ENCODE measurements around the gene DNAJC1.
A peak's percentile ranks its signal among the peaks of the same experiment; 100 is the strongest.

Gene DNAJC1

GRCh38 chr10:22006379-22006884 is 2.9 kb upstream of the DNAJC1 start:
- no peak overlapping the region for H3K27ac ChIP-seq
- TF ChIP-seq, protein P1, sequence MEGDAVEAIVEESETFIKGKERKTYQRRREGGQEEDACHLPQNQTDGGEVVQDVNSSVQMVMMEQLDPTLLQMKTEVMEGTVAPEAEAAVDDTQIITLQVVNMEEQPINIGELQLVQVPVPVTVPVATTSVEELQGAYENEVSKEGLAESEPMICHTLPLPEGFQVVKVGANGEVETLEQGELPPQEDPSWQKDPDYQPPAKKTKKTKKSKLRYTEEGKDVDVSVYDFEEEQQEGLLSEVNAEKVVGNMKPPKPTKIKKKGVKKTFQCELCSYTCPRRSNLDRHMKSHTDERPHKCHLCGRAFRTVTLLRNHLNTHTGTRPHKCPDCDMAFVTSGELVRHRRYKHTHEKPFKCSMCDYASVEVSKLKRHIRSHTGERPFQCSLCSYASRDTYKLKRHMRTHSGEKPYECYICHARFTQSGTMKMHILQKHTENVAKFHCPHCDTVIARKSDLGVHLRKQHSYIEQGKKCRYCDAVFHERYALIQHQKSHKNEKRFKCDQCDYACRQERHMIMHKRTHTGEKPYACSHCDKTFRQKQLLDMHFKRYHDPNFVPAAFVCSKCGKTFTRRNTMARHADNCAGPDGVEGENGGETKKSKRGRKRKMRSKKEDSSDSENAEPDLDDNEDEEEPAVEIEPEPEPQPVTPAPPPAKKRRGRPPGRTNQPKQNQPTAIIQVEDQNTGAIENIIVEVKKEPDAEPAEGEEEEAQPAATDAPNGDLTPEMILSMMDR (conservative IDR thresholded peaks at IDR 0.05; ENCODE audit: low read depth): no peak
- POLR2A ChIA-PET (ENCODE audit: low non-redundant PET): no interaction called here
- CTCF ChIA-PET: no interaction called here
- DNase-seq (ENCODE audit: low spot score): no peak

- ChIA-PET POLR2A (ENCODE audit: low non-redundant PET) (no interaction called here), CTCF (no interaction called here)
- no peak overlapping the region for H3K27ac ChIP-seq
- TF ChIP-seq, protein P1 (conservative IDR thresholded peaks at IDR 0.05; ENCODE audit: low read depth): no peak
- no peak for DNase-seq (ENCODE audit: low spot score)
These were observed 2.2 kb upstream of the DNAJC1 start for GRCh38 chr10:22005763-22006162.

GRCh38 chr10:22003964-22004281 is 393 bp upstream of the DNAJC1 start:
- TF ChIP-seq, protein P1 (conservative IDR thresholded peaks at IDR 0.05; ENCODE audit: low read depth): no peak
- peak overlapping the region; percentile 91 for H3K27ac ChIP-seq
- no peak for DNase-seq (ENCODE audit: low spot score)
- POLR2A ChIA-PET (ENCODE audit: low non-redundant PET): interaction anchor here (1.2 kb wide), 1 partner anchor 14 kb away, joined by 4 read pairs; no protein-coding TSS in a partner anchor
- CTCF ChIA-PET: interaction anchor here (0.6 kb wide), 1 partner anchor 307 kb away, joined by 3 read pairs; no protein-coding TSS in a partner anchor

DNA sequence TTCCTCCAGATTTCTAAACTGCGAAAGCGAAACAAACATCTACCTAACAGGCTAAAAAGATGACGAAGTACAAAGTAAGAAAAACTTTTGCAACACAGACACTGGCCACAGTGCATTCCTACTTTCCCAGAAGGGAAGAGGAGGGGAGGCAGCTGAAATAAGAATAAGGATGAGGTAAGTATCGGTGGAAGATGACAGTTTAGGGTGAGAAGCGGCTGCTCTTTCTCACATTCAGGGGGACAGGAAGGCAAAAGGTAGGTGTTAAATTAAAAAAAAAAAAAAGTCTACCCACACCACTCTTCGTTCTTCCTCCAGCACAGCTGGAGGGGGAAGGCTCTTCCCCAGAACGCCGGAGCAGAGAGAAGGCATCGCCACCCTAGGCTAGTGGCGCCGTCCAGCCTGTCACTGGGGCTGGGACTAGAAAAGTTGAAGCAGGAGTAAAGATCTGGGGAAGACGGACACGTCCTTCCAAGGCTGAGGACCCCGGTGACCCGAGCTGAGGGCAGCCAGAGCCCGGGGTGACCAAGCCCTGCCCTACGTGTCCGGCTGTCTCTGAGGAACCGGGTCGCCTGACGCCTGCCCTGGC is 846 bp downstream of the DNAJC1 start:
- peak overlapping the region; percentile 91 for H3K27ac ChIP-seq
- ChIA-PET POLR2A (ENCODE audit: low non-redundant PET) (interaction anchor here (0.8 to 1.2 kb wide), 3 partner anchors 11 to 338 kb away, joined by 3 to 4 read pairs (median 3); no protein-coding TSS in a partner anchor), CTCF (interaction anchor here (0.6 to 0.7 kb wide), 4 partner anchors 9 to 325 kb away, joined by 3 to 4 read pairs (median 3); no protein-coding TSS in a partner anchor)
- peak; percentile 12 for DNase-seq (ENCODE audit: low spot score)
- TF ChIP-seq, protein P1 (conservative IDR thresholded peaks at IDR 0.05; ENCODE audit: low read depth): no peak

DNA sequence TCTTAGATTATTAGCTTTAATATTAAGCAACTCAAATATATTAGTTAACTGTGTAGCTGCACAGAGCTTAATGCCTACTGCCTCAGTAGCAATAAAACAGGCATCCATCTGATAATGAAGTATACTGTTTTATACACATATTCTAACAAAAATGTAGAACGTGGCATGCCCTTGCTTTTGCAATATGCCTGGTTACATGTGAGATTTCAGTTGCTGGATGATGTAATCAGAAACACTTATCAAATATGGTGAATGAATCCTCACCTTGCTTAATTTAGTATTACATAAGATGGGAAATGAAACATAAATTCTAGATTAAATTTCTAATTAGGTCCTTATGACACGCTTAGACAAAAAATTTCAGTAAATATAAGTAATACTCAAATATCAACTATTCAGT is 8.0 kb downstream of the DNAJC1 start:
- DNase-seq (ENCODE audit: low spot score): no peak
- ChIA-PET CTCF (no interaction called here), POLR2A (ENCODE audit: low non-redundant PET) (no interaction called here)
- no peak overlapping the region for H3K27ac ChIP-seq
- TF ChIP-seq, protein P1 (conservative IDR thresholded peaks at IDR 0.05; ENCODE audit: low read depth): no peak

GRCh38 chr10:21993360-21994001 is 10.0 kb downstream of the DNAJC1 start:
- H3K27ac ChIP-seq: no peak overlapping the region

More at GRCh38 chr10:21993360-21994001, 10.0 kb downstream of the DNAJC1 start:
- POLR2A ChIA-PET (ENCODE audit: low non-redundant PET): no interaction called here
- CTCF ChIA-PET: interaction anchor here (0.7 to 0.8 kb wide), 3 partner anchors 9 to 996 kb away, joined by 3 to 8 read pairs (median 4); no protein-coding TSS in a partner anchor
- TF ChIP-seq, protein P1 (conservative IDR thresholded peaks at IDR 0.05; ENCODE audit: low read depth): peak; percentile 38; the same call in 1 of the 2 replicates
- DNase-seq (ENCODE audit: low spot score): no peak
